Amygdala (tissue), 56 donors: ENCODE results near the gene RASSF10.

Source experiments
- DNase-seq, 56 donors: peaks; one replicate each; lab custom pipeline; 2025; lab: John Stamatoyannopoulos, UW

The RASSF10 gene

DNA sequence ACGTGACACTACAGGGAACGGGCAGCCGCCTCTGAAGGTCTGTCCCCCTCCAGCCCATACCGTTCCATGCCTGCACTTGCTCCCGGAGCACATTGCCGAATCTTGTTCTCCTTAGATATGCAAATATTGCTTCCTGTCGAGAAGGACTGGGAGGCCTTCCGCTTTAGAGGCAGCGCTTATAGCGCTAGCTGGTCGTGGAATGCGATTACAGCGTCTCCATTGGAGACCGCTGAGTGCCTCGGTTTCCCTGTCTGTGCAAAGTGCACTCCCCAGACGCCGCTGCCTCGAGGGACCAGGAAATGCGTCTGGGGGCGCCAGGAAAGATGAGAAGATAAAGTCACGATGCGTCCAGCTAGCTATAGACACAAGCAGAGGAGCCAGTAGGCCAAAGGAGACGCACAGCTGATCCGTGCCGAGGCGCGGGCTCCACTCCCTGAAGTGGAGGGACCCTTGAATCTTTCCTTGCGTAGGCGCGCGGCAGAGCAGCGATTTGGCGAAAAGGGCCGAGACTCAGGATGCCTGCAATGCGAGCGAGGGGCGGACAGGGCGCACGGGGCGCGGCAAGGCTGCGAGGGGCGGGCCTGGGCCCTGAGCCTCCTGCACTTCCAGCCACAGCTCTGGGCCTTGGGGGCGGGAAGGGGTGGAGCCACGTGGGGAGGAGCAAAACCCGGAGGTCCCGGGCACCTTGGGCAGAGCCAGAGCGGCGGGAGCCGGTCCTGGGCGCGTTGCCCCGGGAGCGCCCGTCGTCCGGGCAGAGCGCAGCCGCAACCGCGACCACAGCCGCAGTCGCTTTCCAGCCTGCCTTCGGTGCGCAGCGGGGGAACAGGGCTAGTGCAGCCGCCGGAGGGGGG lies at the start of gene RASSF10:
Gene RASSF10, plus strand, starts transcription at position 692 of the 851 bp plus-strand sequence. CDS start 261 bp downstream, outside the sequence.
- peak in 42 of 56 donors; percentile 4 to 76 (median 47) for DNase-seq

DNA sequence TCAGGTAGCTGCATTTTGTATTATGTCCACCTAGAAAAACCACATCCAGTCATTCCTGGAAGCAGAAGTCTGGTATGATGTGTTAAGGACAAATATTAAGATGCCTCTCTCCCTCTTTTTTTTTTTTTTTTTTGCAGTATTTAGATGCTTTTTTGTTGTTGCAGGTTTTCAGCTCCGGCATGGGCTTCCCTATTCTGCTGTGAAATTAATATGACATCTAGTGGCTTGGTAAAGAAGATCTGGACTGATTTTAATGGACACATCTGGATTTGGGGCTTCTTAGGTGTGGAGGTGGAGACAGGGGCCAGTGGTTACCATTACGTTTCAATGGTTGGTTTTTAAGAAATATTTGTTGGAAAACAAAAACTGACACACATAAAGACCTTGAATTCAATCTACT lies 47.5 kb upstream of the RASSF10 start:
- no peak for DNase-seq

DNA sequence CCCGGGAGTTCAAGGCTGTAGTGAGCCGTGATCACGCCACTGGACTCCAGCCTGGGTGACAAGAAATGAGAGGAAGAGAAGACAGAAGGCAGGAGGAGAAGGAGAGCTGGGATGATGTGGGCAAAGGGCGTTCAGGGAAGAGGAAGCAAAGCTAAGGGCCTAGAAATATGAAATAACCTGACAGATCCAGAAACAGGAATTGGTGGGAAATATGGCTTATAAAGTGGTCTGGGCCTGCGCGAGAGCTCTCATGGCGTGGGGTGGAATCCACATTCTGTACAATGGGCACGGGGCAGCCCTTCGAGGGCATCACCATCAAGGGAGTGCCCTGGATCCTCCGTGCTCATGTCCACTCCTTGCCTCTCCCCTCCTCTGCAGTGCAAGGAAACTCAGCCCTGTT lies 46.8 kb upstream of the RASSF10 start:
- no peak for DNase-seq

DNA sequence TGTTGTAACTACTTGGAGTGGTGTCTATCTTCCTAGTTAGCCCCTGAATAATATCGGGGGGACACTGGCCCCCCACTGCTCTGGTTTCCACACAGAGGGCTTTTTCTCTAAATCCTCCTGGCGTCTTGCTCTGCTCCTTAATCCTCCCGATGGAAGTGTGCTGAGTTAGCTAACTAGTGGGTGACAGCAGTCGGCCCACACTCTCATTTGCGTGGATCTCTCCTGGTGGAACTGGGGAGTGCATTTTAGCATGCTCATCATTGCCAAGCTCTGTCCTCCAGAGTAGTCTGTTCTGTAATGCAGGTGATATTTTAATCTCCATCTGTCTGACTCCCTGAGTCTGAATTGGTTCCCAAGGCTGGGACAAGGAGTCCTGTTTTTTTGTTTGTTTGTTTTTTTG lies 46.1 kb upstream of the RASSF10 start:
- no peak for DNase-seq

DNA sequence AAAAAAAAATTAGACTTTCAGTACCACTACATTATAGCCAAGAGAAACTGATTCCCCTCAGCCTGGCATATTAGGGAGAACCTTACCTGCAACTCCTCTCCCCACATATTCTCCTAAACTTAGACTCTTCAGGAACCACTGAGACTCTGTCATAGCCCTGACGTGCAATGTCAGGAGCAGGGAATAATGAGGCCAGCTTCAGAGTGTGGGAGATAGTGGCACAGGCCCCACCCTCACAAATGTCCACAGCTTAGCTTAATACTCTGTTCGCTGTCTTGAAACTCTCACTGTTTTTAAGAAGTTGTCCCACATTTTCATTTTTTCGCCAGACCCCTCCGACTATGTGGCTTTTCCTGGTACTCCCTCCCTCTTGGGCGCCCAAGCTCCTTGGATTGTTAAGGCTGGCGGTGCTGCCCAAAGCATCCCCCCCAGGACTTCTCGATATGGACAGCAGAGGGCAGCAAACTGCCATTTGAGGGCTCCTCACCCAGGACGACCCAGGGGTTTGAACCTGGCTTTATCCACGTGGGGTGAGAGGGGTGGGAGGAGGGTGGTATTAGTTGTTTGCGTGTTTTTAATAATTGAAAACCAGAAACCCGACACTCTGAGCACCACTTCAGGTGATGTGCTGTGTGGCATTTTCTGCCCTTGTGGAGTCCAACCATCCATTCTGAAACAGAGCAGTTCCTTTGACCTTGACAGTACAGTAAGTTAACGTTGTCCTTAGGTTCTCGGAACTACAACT lies 45.2 kb upstream of the RASSF10 start:
- DNase-seq = peak in 49 of 56 donors; percentile 2 to 75 (median 34)

DNA sequence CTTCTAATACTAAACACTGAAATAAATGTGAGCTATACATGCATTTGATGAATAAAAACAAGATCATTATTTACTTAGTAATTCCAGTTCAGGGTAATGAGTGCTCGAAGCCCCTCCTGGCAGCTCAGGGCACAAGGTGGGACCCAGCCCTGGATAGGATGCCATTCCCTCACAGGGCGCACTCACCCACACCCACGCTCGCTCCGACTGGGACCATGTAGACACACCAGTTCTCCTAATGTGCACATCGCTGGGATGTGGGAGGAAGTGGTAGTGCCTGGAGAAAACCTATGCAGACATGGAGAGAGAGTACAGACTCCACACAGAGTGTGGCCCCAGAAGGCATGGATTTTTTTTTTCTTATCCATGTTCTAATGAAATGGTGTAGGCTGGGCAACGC lies 44.5 kb upstream of the RASSF10 start:
- no peak for DNase-seq

DNA sequence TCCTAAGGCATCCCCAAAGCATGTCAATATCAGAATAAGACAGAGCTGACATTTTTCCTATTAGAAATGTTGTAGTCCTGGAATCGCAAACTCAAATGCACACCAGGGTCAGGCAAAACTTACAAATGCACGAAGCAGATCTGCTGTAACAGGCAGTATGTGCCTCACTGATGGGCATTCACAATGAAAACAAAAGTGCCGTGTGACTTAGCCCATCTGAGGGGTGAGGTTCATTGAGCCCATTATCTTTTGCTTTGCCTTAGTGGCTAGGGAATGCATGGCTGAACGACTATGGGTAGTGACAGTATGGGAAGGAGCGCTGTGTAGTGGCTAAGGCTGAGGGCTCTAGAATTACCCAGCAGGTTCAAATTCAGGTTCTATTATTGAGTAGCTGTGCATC lies 43.1 kb upstream of the RASSF10 start:
- no peak for DNase-seq

DNA sequence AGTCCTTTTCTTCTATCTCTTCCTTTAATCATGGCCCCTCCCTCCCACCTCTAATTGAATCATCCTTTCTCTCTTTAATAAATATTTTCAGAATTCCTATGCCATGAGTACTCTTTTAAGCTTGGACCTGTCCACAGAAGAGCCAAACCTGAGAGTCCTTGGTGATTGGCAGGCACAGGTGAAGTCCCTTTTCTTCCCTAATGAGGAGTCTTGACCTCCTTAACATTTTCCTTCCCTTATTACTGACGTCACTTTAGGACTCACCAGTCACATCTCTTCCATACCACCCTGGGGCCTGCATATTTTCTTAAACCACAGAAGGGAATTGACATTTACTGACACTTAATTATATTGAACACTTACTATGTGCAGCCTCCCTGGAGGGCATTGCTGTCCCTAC lies 41.0 kb upstream of the RASSF10 start:
- no peak for DNase-seq

DNA sequence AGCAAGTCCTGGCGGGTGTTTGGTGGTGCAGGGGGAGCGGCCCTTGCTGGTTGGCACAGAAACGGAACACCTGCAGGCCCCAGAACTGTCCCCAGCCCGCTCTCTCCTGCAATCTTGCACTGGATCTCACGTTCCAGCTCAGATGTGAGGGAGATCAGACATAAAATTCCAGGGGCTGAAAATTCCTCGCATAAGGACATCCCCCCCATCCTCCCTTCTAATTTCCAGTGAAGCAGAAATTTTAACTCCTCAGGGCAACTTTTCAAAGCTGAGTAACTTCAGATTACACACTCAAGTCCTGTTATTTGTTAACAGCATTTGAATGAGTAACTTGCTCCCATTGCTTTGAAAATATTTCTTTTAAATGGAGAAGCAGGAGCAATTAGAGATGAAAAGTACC lies 40.3 kb upstream of the RASSF10 start:
- DNase-seq = no peak

DNA sequence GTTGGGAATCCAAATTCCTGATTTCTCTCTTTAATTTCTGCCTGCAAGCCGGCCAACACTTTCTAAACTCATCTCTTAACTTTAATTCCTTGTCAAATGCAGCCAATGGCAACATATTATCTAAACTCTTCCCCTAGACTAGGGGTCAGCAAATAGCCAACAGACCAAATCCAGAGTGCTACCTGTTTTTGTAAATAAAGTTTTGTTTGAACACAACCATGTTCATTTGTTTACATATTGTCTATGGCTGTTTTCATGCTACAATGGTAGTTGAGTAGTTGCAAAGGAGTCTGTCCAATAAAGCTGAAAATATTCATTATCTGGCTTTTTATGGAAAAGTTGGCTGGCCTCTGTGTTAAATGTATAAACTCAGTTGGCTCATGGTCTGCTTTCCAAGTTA lies 37.2 kb upstream of the RASSF10 start:
- no peak for DNase-seq

DNA sequence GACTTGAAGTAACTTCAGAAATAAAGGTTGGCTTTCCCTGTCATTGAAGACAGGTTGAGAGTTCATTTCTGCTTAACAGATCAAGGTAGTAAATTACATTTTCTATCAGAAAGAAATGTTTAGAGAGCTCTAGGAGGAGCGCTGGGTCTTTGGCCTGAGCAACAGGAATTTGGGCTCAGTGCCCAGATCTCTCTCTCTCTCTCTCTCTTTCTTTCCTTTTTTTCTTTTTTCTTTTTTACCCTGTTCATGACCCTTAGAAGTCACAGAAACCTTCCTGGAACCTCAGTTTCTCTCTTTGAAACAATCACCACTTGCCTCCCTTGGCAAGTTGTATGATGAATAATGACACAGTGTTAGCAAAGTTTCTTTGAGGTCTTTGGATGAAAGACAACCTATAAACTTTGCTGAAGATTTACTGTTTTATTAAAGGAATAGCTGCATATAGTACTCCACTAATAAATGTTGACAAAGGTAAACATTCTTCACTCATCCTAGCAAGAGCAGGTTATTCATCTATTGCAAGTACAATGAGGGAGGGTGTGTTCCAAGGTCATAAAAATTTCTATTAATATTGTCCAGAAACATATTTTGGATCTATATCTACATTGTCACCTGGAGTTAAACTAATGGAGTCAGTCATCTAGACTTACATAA lies 35.5 kb upstream of the RASSF10 start:
- no peak for DNase-seq

DNA sequence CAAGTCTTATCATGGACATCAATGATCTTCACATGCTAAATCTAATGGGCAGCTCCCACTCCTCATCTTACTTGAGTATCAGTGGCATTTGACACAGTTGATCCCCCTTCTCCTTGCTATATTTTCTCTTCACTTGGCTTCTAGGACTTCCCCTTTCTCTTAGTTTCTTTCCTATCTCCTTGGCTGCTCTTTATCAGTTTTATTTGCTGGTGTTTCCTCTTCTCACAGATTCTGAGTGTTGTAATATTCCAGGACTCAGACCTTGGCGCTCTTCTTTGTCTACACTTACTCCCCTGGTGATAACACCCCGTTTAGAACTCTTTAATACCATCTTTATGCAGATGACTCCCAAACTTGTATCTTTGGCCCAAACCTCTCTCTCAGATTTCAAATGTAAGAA lies 33.9 kb upstream of the RASSF10 start:
- DNase-seq = no peak

DNA sequence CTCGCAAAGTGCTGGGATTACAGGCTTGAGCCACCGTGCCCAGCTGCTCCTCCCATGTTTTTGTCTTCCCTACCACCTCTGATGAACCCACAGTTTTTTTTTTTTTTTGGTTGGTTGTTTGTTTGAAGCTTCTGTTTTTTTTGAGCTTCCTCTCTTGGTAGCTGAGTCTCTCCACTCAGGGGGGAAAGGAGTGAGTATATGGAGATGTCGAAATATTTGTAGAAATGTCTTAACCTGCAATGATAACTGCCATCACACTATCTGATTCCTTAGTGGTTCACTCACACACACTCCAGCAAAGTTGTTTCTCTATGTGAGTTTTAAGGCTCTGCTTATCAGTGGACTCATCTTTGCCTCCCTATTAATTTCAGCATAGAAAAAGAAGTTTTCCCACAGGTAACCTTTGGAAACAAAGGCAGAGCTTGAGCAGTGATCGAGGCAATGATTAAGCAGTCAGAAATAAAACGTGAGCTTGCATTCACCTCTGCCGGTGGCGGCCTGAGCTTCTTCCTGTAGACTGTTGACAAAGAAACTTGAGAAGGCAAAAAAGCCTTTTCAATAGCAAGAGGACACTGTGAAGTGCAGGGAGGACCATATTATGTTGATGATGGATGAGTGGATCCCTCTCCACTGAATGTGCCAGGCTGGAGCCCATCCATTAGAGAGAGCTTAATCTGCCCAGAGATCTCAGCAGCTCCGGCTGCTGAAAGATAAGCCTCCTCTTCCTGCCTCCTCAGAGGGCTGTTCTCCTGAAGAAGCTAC lies 29.0 kb upstream of the RASSF10 start:
- no peak for DNase-seq

DNA sequence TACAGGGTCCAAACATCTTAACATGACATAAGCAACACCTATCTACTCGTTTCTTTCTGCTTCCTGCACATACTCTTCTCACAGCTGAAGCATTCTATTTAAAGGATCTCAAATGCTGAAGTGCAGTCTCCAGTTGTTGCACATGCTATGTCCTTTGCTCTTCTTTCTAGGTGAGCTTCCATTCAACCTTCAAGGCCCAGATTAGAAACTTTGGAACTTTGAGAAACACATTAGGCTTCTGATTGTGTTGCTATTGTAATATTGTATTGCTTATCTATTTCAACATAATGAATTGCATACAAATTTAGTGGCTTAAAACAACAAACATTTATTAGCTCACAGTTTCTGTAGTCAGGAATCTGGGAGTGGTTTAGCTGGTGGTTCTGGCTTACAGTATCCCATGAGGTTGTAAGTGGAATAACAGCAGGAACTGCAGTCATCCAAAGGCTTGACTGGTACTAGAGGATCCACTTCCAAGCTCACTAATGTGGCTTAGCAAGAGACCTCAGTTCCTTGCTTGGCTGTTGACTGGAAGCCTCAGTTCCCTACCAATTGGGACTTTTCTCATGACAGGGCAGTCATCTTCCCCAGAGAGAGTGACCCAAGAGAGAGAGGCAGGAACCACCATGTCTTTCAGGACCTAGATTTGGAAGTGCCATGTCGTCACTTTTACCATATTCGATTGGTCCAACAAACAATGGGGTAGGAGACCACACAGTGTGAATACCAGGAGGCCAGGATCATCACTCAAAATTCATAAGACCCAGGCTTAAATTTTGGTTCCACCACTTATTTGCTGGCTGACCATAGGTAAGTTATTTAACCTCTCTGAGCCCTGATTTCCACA lies 27.2 kb upstream of the RASSF10 start:
- DNase-seq = no peak

DNA sequence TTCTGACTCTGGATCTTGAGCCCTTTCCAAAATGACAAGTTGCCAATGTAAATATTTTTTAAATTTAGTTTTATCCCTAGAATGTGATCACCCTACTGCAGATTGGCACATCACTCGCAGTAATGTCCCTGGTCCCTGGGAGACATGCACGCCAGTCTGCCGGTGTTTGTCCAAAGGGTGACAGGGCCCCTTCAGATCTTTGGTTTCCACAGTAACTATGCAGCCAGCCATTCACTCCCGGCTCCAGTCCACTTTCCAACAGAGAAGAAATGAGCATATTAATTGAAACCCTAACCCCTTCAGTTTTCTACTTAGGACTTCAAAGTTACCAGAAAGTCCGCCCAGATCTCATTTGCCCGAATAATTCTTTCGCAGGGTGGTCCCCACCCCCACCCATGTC lies 25.8 kb upstream of the RASSF10 start:
- DNase-seq = peak in 6 of 56 donors; percentile 3 to 11 (median 6)

DNA sequence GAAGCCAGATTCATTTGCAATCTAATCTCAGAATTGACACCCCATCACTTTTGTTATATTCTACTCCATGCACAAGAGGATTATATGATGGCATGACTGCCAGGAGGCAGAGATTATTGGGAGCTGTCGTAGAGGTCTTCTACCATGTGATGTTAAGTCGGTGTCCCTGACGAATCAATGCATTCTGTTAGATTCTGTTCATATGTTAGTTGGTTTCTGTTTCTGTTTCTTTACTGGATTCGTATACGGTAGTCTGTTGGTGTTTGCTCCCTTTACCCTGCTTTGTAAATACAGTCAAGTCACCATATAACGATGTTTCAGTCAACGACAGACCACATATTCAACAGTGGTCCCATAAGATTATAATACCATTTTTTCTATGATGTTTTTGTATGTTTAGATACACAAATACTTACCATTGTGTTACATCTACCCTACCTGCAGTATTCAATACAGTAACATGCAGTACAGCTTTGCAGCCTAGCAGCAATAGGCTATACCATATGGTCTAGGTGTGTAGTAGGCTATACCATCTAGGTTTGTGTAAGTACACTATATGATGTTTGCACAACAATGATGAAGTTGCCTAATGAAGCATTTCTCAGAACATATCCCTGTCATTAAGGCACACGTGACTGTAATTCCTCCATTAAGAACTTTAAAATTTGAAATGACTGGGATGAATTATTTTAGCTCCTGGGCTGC lies 22.8 kb upstream of the RASSF10 start:
- DNase-seq = no peak

DNA sequence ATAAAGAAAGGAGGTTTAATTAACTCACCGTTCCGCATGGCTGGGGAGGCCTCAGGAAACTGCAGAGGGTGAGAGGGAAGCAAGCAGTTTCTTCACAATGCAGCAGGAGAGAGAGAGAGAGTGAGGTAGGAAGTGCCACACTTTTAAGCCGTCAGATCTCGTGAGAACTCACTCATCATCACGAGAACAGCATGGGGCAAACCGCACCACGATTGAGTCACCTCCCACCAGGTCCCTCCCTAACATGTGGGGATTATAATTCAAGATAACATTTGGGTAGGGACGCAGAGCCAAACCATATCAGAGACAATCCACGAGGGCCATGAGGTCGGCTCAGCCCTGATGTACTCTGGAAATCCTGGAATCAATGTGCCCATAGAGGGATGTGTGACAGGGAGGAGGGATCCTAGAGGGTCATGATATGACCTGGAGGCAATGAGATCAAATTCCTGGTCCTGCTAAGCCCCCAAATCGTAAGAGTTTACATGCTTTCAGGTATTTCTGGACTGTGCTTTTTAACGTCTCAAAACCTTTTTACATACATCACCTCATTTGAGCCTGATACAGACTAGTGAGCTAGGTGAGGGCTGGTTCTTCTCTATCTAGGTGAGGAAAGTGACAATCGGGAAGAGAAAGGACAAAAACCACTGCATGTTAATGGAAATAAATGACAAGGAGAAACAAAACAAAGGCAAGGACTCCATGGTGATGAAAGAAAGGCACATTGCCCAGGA lies 19.5 kb upstream of the RASSF10 start:
- DNase-seq = no peak

DNA sequence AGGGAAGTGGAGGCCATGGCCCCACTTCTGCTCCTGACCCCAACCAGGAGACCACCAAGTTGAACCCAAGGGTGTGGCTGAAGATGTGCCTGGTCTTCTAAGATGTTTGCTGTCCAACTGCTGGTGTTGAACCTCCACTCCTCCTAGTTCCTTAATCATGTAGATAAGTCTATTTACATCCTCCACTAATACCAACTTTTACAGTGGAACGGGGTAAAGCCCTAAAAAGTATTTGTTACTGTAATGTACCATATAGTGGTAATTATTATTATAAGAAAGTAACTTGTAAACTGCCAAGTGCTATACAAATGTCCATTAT lies 19.0 kb upstream of the RASSF10 start:
- DNase-seq = no peak

DNA sequence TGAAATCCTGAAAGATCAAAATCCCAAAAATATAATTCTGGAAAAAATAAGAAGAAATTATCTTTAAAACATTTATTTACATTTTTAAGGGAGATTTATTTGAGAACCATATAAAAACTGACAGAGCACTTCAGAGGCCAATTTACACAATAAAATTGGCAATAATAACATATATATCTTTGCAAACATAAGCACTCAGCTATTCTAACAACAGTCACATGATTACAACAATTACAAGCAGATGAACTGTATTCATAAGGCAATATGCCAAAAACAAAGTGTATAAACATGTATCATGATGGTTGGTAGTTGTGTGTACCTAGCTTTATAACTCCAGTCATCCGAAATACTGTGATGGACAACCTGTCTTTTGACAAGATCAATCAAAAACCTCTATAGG lies 17.7 kb upstream of the RASSF10 start:
- no peak for DNase-seq
